Measurements from ENCODE around the gene SKP2.
A peak's percentile ranks its signal among the peaks of the same experiment; 100 is the strongest.
"Not testable (repeated sequence)": the region's sequence is repeated elsewhere in the genome, so short reads cannot be mapped to it uniquely, and the experiment has no call there.

SKP2 gene

DNA sequence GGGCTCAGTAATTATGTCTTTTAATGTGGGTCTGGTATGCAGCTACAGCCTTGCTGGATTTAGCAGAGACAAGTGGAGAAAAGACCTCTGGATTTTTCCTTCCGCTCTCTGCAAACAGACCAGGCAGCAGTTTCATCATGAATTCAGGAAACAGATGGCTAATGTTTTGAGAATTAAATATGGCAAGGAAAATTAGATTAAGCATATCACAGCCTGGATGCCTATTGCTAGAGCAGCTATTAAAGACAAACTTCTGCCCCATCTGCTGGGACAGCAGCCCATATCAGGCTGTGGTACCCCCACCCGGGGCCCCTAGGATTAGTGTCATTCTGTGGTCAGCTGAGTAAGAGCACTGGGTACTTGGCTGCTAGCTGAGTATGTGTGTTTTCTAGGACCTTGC is 6.2 kb downstream of the SKP2 start:
- DNase-seq: peak; percentile 31

DNA sequence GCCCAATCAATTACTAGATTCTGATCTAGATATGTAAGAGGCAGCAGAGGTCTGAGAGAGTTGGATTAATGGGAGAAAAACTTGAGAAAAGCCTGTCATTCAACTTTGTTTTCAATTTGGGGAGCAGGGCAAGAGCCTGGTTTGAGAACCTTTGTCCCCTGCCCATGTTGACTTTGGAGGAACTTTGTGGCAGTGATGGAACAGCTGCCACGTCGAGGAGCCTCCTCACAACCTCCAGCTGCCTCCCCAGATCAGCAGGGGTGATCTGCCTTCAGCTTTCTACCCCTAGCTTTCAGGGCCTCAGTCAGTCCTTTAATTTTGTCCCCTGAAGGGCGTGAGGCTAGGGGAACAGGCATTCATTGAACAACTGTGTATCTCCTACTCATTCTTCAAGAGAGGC is 8.7 kb downstream of the SKP2 start:
- no peak for DNase-seq

DNA sequence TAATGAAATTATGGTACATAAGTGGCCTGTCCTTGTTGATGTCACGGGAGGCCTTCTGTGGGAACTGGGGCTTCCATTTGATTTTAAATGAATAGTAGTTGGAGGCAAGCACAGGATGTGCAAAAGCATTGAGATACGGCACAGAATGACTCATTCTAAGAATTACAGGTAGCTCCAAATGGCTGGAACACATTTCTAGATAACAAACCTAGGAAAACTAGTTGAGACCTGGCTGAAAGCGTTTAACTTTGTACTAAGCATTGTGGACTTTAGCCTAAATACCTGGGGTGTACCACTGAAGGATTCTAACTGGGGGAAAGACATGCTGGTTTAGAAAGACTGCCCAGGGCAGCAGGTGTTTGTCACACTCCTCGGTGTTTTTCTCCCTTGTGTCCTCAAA is 9.4 kb downstream of the SKP2 start:
- no peak for DNase-seq

DNA sequence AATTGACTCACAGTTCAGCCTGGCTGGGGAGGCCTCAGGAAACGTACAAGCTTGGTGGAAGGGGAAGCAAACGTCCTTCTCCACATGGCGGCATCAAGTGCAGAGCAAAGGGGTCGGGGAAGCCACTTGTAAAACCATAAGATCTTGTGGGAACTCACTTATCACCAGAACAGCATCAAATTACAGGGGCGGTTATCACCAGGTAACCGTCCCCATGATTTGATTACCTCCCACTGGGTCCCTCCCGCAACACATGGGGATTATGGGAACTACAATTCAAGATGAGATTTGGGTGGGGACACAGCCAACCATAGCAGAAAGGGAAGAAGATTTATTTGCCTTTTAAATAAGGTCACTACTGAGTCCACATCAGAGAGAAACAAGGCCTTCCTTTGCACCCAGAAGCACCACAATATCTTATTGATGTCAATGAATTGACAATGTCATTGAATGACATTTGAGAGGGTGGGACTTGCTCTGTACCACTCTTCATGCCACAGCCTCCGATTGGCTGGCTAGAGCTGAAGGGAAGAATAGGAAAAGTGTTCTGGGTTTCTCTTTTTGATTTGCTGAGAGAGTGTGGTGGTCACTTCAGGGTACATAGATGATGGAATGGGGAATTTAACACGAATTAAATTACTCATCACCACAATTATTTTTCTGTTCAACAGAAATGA is 11.0 kb downstream of the SKP2 start:
- DNase-seq: no peak

DNA sequence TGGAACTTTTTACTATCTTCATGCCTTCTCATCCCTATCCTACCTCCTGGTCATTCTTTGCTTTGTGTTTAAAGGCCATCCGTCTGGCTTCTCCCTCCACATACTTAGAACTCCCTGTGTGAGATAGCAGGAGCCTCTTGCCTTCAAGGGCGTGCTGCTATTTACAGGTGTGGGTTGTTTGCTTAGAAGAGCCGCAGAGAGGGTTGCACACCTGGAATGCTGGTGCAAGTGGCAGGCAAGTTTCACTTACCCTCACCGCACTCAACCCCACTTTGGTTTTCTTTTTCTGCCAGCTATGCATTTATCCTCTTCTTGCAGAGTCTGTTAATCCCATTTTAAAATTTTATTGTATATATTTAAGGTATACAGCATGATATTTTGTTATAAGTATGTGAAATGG is 12.6 kb downstream of the SKP2 start:
- no peak for DNase-seq

DNA sequence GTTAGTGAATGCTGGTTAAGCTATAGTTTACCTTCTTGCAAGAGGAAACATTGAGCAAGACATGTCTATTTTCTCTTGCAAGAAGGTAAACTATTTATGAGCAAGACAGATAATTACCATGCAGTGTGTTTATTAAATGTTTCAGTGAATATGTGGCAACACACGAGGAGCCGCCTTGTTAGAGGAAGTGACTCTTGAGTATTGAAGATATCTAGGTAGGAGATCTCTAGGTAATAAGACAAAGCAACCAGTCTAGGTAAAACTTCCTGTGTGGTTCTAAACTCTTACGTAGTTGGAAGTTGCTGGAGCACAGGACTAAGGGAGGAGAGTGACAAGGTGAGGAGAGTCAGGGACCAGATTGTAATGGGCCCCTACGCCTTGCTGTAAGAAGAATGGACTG is 16.8 kb downstream of the SKP2 start:
- no peak for DNase-seq

DNA sequence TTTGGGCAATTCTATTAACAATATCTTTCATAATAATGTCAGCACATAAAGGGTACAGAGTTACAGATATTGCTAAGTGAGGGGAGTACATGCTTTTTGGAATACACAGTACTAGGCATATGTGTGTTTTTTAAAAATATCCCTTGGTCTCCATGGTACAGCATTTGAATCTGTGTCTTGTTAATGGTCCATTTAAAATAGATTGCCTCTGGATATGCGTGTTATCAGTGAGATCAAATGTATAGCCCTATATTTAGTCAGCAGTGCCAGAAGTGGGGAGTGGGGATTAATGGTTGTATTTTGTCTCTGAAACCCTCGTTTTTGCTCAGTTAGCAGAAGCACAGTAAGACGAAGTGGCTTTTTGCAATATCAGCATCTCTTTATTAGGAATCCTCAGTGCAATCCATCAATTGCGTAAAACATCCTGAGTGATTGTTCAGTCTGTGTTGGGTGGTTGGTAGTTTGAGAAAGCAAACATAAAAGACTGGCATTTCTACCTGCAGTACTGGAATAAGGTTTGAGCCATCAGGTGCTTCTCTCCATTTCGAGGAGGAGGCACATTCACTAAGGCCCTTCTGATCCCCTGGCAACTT is 19.0 kb downstream of the SKP2 start:
- DNase-seq: no peak

DNA sequence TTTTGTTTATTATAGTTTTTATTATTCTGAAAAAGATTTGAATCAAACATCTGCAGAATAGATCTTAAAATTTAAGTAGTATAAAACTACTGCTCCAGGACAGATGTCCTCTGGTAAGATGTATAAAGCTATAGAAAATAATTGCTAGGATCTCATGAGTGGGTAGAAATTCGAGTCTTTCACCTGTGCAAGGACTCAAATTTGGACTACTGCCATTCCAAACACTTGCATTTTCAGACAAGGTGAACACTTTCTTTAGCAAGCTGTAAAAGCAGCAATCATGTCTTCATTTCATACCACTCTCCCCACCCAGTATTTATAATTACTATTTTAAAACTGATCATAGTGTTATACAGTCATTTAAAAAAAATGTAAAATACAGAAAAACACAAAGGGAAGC is 20.7 kb downstream of the SKP2 start:
- DNase-seq: no peak

DNA sequence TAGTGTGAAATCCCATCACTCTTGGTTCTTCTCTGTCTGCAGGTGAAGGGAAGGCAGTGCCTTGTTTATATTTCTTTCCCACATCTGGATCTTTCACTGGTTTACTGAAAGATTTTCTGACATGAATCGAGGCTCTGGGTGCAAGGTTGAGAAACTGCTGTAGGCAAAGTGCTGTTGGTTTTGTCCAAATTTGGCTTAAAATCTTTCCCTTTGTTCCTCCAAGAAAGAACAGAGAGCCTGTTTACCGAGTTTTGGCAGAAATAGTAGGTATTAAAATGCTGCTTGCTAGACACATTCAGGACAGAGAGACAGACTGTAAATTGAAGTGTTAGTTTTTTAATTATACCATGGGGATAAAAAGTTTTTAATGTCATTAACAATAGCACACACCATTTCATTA is 21.5 kb downstream of the SKP2 start:
- DNase-seq: no peak

DNA sequence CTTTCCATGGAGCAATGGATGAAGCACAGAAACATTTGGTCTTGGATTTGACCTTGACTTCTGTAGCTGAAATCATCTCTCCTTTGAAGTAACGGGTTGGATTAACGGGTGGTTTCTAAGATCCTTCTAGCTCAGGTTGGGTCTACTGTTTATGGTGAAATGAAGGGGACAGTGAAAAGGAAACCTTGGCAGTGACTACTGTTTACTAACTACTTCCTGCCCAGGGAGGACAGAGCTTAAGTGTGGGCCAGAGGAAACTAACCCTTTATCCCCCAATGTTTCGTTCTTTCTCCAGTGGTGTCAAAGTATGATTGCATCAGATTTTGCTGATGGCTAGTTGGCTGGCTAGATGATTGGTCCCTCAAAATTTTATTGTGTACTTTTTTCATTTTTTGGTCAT is 22.2 kb downstream of the SKP2 start:
- DNase-seq: no peak

DNA sequence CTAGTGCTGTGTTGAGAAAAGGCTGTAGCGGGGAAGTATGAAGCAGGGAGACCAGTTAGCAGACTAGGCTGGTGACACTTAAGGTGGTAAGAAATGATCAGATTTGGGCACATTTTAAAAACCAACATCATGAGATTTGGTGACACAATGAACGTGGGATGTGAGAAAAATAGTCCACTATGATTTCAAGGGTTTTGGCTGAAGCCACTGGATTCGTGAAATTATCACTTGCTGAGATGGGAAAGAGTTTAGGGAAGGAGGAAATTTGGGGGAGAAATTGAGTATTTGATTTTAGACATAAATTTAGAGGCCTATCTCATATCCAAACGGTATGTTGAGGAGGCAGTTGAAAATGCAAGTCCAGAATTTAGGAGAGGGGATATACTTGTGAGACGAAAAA is 23.1 kb downstream of the SKP2 start:
- DNase-seq: no peak

DNA sequence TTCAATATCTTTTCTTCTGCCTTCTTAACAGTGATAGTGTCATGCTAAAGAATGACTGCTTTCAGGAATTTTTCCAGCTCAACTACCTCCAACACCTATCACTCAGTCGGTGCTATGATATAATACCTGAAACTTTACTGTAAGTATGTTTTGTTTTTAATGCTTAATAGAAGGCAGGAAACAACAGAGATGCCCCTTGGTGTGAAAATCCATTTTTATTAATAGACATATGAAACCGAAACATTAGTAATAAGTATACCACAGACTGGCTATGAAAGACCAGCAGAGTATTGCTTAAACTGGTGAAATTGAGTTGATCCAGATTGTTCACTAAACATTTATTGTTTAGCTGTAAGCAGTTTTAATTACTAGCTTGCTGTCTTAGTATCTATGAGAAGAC is 25.2 kb downstream of the SKP2 start:
- DNase-seq: no peak

DNA sequence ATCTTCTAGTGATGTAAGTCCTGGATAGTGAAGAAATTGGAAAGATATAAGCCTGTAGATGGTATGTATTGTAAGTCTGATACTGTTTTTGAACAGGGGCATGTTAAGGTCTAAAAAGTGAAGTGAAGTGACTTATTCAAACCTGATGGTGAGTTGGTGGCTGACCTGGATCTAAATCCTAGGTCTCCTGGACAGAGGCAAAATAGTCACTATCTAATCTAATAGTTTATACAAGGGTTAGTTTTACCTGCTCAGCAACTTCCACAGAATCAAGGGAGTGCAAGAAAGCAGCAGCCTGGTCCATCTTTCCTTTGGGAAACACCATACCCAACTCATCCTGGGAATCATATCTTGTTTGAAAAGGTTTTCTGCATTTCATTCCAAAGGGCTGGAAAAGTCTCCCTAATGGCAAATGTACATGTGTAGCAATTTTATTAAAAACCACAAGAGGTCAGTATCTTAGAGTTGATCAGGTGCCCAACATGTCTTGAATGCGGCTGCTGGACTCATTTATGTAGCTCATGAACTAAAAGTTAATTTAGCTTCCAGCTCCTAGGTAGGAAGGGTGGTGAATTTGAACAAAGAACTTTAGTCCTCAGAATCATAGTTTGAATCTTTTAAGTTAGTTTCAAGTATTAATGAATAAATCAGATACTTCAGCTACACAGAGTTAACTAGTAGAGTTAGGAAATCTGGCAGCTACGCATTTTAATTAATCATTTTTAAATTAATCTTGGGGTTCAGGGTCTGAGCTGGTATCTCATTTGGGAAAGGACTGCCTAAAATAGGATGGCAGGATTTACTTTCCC is 26.0 kb downstream of the SKP2 start:
- DNase-seq: peak; percentile 61

DNA sequence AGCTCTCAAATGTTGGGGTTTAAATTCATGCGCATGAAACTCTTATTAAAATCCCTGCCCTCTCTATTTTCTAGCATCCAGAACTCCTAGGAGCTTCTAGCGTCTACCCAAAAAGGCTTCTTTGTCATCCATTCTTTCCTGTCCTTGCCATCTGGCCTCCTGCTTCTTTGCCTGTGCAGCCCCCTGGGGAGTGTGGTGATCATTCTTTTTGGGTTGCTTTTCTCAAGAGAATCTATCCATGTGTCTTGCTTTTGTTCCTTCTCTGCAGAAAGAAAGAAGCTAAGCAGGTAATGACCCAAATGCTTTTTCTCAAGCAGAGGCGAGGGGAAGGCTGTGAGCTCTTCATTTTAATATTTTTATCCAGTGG is 26.6 kb downstream of the SKP2 start:
- no peak for DNase-seq

DNA sequence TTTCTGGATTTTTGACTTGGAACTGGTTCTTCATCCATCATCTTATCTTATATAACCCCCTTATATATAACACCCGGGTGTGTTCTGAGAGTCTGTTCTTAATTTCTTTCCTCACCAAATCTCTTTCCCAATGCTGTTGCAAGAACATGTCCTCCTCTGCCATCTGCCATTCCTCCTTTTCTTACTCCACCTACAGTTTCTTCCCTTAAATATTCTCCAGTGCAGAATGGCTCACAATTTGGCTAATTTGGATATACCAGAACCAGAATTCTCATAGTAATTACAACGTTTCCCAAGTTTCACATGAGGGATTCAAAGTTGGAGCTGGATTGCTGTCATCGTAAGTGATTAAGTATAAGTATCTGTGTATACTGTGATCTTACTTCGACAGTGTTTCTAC is 28.0 kb downstream of the SKP2 start:
- DNase-seq: no peak

DNA sequence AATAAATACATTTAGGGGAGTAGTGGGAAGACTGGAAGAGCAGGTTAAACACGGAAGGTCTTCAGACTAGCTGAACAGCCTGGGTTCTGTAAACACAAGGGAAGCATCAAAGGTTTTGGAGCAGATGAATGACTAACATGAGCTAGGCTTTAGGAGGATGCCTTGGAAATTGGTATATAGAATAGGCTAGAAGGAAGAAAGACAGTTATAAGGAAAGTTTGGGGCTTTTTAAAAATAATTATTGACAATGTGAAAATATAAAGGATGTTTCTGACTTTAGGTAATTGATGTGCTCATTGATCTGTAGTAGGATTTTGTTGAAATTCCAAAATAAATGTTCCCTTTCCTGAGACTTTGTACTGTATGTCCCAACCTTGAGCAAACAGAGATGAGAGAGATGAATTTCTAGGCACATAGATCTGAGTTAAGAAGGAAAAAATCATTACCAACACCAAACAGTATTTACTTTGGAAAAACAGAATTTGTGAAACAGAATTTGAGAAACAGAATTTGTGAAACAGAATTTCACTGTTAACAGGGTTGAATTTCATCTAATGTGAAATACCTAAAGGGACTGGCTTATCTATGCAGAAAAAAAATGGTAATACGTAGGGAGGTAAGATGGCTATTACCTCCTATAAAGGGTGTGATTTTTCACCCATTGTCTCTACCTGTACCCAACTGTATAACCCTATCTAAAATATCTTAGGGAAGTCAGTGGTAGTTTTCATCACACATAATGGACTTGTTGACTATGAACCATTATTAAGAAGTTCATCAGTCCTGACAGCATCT is 28.8 kb downstream of the SKP2 start:
- no peak for DNase-seq

DNA sequence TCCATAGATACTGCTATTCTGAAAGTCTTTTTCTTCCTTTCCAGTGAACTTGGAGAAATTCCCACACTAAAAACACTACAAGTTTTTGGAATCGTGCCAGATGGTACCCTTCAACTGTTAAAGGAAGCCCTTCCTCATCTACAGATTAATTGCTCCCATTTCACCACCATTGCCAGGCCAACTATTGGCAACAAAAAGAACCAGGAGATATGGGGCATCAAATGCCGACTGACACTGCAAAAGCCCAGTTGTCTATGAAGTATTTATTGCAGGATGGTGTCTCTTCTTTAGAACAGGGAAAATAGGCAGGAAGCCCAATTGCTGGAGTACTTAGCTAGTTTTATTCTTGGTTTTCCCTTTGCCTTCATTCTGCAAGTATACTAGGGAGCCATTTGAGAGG is 29.9 kb downstream of the SKP2 start:
- no peak for DNase-seq

DNA sequence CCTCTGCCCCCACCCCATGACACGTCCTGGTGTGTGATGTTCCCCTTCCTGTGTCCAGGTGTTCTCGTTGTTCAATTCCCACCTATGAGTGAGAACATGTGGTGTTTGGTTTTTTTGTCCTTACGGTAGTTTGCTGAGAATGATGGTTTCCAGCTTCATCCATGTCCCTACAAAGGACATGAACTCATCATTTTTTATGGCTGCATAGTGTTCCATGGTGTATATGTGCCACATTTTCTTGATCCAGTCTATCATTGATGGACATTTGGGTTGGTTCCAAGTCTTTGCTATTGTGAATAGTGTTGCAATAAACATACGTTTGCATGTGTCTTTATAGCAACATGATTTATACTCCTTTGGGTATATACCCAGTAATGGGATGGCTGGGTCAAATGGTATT is 32.5 kb downstream of the SKP2 start:
- not testable (repeated sequence) for DNase-seq

DNA sequence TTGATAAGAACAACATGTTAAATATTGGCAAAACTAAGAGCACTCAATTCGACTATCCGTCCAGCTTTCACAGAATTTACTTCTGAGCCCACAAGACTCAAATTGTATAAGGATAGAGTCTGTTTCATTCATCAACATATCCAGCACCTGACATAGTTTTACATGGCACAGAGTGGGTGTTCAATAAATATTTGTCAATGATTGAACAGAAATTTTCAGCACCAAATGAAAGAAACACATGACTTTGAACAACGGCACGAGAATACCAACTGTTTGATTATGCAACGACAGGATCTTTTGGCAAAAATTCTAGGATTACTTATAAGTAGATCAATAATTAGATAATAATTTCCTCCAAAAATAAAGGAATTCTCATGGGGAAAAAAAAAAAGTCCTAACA is 41.8 kb downstream of the SKP2 start:
- DNase-seq: no peak

DNA sequence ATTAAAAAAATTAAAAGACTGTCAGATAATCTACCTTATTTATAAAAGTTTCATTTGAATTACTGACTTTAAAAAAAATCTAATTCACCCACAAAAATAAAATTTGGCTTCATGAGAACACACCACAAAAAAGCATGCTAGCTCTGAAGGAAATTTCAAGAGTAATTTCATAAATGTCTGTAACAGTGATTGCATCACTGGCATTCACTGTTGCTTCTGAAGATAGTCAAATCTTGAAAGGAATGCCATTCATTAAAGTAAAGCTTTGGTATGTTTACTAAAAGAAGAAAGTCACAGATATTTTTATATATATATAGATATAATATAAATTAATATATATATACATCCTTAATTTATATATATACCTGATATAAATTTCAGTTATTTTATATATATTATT is 46.4 kb downstream of the SKP2 start:
- DNase-seq: no peak

DNA sequence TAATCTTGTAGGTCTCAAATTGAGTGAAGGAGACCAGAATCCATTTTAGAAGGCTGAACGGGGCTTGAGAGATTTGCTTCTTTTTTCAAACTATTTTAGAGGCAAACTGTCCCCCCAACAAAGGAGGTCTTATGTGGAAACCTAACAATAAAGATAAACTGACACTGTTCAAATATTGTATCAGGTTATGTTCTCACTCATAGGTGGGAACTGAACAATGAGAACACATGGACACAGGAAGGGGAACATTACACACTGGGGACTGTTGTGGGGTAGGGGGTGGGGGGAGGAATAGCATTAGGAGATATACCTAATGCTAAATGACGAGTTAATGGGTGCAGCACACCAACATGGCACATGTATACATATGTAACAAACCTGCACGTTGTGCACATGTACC is 46.9 kb downstream of the SKP2 start:
- not testable (repeated sequence) for DNase-seq

DNA sequence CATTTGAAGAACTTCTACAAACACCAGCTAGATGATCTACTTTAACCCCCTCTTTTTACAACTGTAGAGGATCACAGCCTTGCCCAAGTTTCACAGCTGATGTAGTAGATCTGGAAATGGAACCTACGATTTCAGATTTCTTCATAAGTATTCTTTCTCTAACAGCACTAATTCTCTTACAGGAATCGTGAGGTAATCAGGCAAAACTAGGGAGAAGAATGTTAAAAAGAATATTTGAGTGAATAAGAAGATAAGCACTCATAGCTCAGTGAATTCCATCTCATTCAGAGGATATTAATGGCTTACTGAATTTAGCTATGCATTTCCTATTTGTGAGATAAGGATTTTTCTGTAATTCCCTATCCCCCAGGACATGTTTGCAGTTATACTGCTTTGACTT is 47.7 kb downstream of the SKP2 start:
- no peak for DNase-seq

DNA sequence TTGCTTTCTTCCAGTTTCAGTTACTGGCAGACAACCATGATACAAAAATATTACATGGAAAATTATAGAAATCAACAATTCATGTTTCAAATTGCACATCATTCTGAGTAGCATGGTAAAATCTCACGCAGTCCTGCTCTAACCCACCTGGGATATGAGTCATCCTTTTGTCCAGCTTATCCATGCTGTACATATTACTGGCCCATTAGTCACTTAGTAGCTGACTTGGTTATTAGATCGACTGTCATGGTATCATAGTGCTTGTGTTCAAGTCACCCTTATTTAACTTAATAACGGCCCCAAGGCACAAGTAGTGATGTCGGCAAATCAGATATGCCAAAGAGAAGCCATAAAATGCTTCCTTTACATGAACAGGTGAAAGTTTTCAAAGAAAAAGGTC is 48.6 kb downstream of the SKP2 start:
- DNase-seq: no peak

DNA sequence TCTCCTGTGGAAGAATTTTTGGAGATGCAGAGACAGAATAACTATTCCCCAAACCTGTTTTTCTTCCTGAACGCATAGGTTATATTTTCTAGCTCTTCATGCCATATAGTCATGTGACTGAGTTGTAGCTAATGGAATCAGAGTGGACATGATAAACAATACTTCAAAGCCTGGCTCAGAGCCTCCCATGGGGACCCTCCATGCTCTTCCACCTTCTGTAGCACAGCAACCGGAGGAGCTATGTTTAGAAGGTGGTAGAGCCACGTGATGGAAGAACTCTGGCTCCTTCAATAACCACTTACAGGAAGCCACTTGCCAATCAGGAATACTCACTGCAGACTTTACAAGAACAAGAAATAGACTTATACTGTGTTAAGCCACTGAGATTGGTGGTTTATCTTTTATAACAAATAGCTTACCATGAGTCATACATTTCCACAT is 50.6 kb downstream of the SKP2 start:
- DNase-seq: peak; percentile 31

Measured in eye (tissue), 1 donor.